ENCODE measurements around the gene FAIM2.

DNA sequence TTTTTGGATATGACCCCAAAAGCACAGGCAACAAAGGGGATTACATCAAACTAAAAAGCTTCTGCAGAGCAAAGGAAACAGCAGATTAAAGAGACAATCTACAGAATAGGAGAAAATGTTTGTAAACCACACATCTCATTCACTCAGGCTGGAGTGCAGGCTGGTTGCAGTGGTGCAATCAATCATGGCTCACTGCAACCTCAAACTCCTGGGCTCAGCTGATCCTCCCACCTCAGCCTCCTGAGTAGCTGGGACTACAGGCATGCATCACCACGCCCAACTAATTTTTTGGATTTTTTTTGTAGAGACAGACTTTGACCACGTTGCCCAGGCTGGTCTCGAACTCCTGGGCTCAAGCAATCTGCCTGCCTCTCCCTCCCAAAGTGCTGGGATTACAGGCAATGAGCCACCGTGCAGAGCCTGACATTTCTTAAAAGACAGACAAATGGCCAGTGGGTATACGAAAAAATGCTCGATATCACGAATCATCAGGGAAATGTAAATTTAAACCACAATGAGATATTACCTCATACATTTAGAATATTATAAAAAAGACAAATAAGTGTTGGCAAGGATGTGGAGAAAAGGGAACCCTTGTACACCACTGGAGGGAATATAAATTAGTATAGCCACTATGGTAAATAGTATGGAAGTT, 85.3 kb downstream of the FAIM2 start:
- TF ChIP-seq CTCF (conservative IDR thresholded peaks at IDR 0.05; ENCODE audit: low read depth, low read length) (no peak), EZH2phosphoT487 (IDR thresholded peaks at IDR 0.05; ENCODE audit: borderline replicate concordance, low read length) (no peak)

All from PC-3 (cell line).